ENCODE results near the gene EFNB2. TPM values are rescaled to one million over a fixed set of nuclear protein-coding genes. Genes with fewer than 3 reads are reported as not detected.

EFNB2 gene
- total RNA-seq, 2 donors from 2014 or later, result 46.1 to 52.4 TPM

DNA sequence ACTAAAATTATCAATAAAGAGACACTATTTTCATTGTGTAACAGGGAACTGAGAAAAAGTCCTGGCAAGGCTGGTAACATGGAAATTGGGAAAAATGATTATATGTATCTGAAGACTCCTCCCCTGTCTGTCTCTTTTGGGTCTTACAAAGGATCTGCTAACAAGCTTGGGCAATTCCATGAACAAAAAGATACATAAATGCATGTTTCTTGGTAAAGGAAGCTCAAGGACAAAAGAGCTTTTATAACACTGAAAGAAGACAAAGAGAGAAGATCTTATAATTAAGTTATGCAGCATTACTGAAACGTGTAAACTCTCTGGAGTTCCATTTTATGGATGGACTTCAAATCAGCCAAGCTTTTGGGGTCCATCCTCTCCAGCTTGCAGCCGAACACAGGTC is 29.2 kb downstream of the EFNB2 start:
- Histone ChIP-seq H3K4me1 (replicated peaks) (no peaks in the 10 kb centered on the region), H3K36me3 (no peaks in the 10 kb centered on the region), H3K4me3 (no peak overlapping the region), H3K27ac (no peak overlapping the region), H3K27me3 (replicated peaks; ENCODE audit: insufficient read depth) (no peaks in the 10 kb centered on the region), H3K9me3 (no peaks in the 10 kb centered on the region)
- 48% methylated on average over 2 of the region's 2 CpGs for WGBS
- TF ChIP-seq POLR2A (IDR thresholded peaks at IDR 0.05) (no peak), POLR2AphosphoS5 (IDR thresholded peaks at IDR 0.05) (no peak)
- TF ChIP-seq, protein P1, sequence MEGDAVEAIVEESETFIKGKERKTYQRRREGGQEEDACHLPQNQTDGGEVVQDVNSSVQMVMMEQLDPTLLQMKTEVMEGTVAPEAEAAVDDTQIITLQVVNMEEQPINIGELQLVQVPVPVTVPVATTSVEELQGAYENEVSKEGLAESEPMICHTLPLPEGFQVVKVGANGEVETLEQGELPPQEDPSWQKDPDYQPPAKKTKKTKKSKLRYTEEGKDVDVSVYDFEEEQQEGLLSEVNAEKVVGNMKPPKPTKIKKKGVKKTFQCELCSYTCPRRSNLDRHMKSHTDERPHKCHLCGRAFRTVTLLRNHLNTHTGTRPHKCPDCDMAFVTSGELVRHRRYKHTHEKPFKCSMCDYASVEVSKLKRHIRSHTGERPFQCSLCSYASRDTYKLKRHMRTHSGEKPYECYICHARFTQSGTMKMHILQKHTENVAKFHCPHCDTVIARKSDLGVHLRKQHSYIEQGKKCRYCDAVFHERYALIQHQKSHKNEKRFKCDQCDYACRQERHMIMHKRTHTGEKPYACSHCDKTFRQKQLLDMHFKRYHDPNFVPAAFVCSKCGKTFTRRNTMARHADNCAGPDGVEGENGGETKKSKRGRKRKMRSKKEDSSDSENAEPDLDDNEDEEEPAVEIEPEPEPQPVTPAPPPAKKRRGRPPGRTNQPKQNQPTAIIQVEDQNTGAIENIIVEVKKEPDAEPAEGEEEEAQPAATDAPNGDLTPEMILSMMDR (IDR thresholded peaks at IDR 0.05), result no peak
- no peak for DNase-seq (ENCODE audit: low spot score)
- intact Hi-C loops (cut with DNase I), result no loop called here

DNA sequence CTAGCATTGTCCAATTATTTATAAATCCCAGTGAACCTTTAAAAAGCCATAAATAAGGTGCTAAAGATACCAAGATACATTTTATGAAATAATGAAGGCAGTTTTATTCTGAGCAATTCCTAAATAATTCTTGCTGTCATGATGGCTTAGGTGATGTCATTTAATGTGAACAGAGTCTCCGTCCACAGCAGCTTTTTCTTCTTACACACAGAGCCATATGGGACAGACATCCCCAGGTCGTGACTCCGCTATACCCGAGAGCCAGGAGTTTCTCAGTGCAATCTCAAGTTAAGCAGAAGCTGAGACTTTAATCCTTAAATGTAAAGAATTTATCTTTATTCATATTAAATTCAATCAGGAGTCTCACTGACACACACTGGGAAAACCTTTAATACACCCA is 29.7 kb downstream of the EFNB2 start:
- no peaks in the 10 kb centered on the region for H3K9me3 ChIP-seq
- no peaks in the 10 kb centered on the region for H3K36me3 ChIP-seq
- TF ChIP-seq POLR2A (IDR thresholded peaks at IDR 0.05) (no peak), POLR2AphosphoS5 (IDR thresholded peaks at IDR 0.05) (no peak)
- TF ChIP-seq, protein P1 (IDR thresholded peaks at IDR 0.05), result no peak
- H3K27me3 ChIP-seq (replicated peaks; ENCODE audit: insufficient read depth), result no peaks in the 10 kb centered on the region
- no peaks in the 10 kb centered on the region for H3K4me1 ChIP-seq (replicated peaks)
- H3K4me3 ChIP-seq, result no peak overlapping the region
- 86% methylated on average over 4 of the region's 4 CpGs for WGBS
- DNase-seq (ENCODE audit: low spot score), result no peak
- intact Hi-C loops (cut with DNase I), result no loop called here
- H3K27ac ChIP-seq, result no peak overlapping the region

DNA sequence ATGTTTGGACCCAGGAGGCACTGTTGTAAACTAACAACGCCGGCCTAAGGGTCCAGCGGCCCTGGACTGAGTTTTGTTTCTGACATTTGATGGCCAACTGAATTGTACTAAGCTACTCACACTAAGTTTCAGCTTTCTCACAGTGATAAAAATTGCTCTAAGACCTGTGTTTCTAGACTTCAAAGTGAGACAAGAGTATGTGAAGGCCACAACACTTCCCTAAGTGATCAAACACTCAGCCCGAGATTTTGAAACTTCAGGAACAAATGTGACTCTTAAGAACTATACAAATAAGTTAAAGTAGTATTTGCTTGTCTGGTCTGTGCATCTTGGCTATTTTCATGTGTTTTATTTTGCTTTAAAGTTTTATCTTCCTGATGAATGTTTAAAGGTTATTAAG is 30.2 kb downstream of the EFNB2 start:
- intact Hi-C loops (cut with DNase I), result no loop called here
- Histone ChIP-seq H3K27ac (no peak overlapping the region), H3K4me3 (no peak overlapping the region), H3K36me3 (no peaks in the 10 kb centered on the region), H3K27me3 (replicated peaks; ENCODE audit: insufficient read depth) (no peaks in the 10 kb centered on the region), H3K9me3 (no peaks in the 10 kb centered on the region), H3K4me1 (replicated peaks) (no peaks in the 10 kb centered on the region)
- WGBS, result 84% methylated on average over 4 of the region's 4 CpGs
- no peak for DNase-seq (ENCODE audit: low spot score)
- TF ChIP-seq POLR2AphosphoS5 (IDR thresholded peaks at IDR 0.05), result no peak

DNA sequence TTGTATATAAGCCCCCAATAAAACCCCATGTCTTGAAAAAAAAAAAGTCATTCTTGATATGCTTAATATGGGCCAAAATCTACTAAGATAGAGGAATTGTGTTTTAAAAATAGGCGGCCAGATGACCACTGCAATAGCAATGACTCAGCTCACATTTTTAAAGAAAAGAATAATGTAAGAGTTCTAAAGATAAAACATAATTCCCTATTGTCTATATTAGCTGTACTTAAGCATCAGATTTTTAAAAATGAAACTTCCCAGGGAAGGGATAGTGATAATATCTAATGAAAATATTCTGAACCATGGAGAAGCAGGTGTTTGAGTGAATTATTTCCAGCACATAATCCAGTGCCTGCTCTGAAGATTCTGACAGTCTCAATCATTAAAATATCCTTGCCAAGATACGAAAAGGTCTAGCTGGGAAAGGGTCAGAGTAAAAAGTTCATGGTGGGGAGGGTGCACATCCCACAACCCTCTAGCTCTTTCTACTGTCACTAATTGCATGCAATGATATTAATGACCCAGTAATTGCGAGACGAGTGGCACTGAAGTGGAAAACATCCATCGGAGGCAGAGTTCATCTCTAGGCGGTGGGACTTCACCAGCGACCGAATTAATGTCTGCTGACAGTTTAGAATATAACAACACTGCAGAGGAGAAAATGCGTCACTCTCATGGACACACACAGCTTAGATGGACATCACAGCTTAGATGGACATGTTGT is 31.6 kb downstream of the EFNB2 start:
- Histone ChIP-seq H3K36me3 (no peaks in the 10 kb centered on the region), H3K27ac (no peak overlapping the region), H3K9me3 (no peaks in the 10 kb centered on the region), H3K4me1 (replicated peaks) (no peaks in the 10 kb centered on the region), H3K27me3 (replicated peaks; ENCODE audit: insufficient read depth) (no peaks in the 10 kb centered on the region), H3K4me3 (no peak overlapping the region)
- no peak for DNase-seq (ENCODE audit: low spot score)
- no peak for TF ChIP-seq POLR2AphosphoS5 (IDR thresholded peaks at IDR 0.05)
- 83% methylated on average over 9 of the region's 9 CpGs for WGBS
- intact Hi-C loops (cut with DNase I), result no loop called here

DNA sequence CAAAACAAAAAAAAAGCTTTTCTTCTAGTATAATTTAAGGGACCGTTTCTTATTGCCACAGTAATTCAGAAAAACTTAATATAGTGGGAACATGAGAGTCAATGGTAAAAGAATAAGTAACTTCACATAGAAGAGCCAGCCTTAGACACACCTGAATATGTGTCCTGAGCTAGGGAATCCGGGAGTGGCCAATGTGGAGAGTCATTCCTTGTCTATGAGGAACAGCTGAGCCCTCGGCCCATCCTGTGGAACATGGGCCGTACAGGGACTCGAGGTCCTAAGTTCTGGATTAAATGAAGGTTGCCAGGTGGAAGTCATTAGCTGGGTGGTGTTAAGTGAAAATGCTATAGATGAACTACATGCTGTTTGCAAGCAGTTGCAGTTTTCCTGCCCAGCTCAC is 32.2 kb downstream of the EFNB2 start:
- Histone ChIP-seq H3K4me1 (replicated peaks) (no peaks in the 10 kb centered on the region), H3K4me3 (no peak overlapping the region), H3K36me3 (no peaks in the 10 kb centered on the region), H3K27me3 (replicated peaks; ENCODE audit: insufficient read depth) (no peaks in the 10 kb centered on the region), H3K9me3 (no peaks in the 10 kb centered on the region), H3K27ac (no peak overlapping the region)
- DNase-seq (ENCODE audit: low spot score), result no peak
- TF ChIP-seq POLR2A (IDR thresholded peaks at IDR 0.05) (no peak), POLR2AphosphoS5 (IDR thresholded peaks at IDR 0.05) (no peak)
- TF ChIP-seq, protein P1 (IDR thresholded peaks at IDR 0.05), result no peak
- intact Hi-C loops (cut with DNase I), result no loop called here
- 75% methylated on average over 5 of the region's 5 CpGs for WGBS

DNA sequence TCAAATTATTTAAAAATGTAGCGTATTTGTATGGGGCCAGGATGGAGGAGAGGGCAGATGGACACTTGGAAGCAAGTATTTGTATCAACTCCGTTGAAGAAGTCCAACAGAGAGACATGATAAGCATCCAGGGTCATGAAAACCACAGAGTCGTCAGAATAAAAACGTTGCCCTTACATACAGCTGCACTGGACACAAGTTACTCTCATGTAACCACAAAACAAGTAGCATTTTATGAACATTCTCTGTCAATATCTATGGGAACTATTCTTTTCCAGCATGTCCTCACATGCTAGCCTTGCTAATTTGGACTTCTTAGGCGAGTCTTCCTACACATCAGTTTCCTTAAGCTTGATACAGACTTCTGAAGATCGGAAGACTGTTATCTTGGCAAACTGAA is 35.0 kb downstream of the EFNB2 start:
- DNase-seq (ENCODE audit: low spot score), result no peak
- intact Hi-C loops (cut with DNase I), result no loop called here
- Histone ChIP-seq H3K4me3 (no peak overlapping the region), H3K27me3 (replicated peaks; ENCODE audit: insufficient read depth) (no peaks in the 10 kb centered on the region), H3K27ac (no peak overlapping the region), H3K36me3 (no peaks in the 10 kb centered on the region), H3K4me1 (replicated peaks) (no peaks in the 10 kb centered on the region), H3K9me3 (no peaks in the 10 kb centered on the region)
- TF ChIP-seq POLR2AphosphoS5 (IDR thresholded peaks at IDR 0.05) (no peak), POLR2A (IDR thresholded peaks at IDR 0.05) (no peak)
- TF ChIP-seq, protein P1 (IDR thresholded peaks at IDR 0.05), result no peak
- WGBS, result 69% methylated on average over 6 of the region's 6 CpGs
